ENCODE data around the gene TSPAN1.
A peak's percentile ranks its signal among the peaks of the same experiment; 100 is the strongest.

Gene TSPAN1

DNA sequence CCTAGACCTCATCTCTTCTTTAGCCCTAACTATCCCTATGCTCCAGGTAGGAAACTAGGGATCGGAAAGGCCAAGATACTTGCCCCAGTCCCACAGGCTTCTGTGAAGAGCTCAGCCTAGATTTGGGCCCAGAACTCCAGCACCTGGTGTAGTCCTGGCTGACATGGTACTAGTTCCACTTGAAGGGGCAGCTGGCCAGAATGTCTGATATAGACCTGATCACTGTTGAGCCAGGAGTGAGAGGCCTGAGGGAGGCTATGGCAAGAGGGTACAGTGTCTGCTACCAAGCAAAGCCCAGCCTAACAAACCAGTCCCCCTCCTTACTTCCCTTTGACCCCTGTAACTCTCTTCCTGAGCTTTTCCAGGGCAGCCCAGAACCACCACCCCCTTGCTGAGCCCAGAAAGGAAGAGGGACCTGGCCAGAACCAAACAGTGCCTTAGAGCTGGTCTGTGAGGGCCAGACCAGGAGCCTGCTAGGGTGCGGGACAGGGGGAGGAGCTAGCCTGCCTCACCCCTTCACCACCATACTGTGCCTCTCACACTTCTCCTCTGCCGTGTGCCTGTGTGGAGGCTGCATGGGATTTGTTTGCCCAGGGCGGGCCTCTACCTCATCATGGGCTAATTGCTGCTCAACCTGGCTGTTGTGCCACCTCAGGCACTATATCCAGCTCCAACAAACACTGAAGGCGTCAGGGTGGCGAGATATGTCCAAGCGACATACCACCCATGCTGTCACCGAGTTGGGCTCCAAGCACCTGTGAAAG lies 12.4 kb downstream of the TSPAN1 start:
- no peak for DNase-seq (ENCODE audit: low read depth in 2 of 2)

DNA sequence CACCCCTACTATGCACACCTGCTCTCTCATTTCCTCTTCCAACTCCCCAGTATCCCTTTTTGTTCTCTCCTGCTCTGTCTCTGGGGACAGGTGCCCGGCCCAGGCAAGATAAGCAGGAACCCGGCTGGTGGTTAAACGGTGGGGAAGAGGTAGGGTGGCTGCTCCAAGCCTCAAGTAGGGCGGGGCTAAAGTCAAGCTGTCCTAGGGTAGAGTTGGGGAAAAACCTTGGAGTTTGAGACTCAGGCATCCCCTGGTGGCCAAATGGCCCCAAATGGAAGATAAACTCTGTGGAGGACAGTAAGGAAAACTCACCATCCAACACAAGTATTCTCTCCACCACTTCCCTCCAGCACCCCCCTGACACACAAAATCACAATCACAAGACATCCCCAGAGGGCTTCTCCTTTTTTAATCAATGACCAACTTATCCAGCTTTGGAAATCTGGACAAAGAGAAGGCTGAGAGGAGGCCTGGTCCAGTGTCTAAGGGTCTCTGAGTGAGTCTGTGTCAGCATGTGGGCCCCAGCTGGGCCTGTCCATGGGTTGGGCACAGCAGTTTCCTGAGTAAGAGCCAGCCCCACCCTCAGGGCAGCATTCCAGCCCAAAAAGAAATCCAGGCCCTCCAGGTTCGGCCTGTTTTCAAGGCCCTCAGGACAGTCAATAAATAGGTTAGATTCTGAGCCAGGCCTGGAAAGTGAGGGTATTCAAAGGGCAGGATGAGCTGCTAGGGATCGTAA lies 13.6 kb downstream of the TSPAN1 start:
- no peak for DNase-seq (ENCODE audit: low read depth in 2 of 2)

DNA sequence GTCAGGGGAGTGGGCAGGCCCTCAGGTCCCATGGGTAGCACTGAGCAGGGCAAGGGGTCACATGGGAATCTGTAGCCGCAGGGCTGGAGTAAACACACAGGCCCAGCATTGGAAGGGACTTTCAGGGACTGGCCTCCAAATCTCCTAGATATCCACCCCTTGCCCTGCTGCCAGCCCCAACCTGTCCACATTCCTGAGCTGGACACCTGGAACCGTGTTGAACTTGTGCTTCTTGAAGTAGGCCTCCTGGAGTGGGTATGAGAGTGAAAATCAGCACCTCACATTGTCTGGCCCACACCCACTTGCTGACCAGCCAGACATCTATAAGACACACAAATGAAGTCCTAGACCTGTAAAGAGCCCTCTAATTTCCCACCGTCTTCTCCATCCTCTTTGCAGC lies 15.7 kb downstream of the TSPAN1 start:
- DNase-seq (ENCODE audit: low read depth in 2 of 2), result no peak

- DNase-seq (ENCODE audit: low read depth in 2 of 2), result no peak
These were observed 16.3 kb downstream of the TSPAN1 start for GRCh38 chr1:46191033-46191701.

- DNase-seq (ENCODE audit: low read depth in 2 of 2), result no peak
These were observed 17.3 kb downstream of the TSPAN1 start for GRCh38 chr1:46192171-46192570.

DNA sequence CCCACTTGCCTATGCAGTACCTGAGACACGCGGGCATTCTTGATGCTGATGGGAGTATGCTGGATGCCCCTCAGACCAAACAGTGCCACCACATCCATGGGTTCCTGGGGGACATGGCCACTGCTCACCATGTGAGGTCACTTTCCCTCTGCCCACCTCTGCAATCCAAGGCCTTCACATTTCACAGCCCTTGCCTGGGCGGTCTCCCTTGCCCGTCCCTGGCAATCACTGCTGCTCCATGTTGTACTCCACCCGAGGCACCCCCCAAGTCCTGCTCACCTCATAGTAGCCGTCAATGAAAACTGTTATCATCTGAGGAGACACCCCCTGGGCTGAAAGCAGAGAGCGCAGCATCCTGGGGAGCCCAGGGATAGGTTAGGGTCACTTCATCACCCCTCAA lies 18.4 kb downstream of the TSPAN1 start:
- no peak for DNase-seq (ENCODE audit: low read depth in 2 of 2)

DNA sequence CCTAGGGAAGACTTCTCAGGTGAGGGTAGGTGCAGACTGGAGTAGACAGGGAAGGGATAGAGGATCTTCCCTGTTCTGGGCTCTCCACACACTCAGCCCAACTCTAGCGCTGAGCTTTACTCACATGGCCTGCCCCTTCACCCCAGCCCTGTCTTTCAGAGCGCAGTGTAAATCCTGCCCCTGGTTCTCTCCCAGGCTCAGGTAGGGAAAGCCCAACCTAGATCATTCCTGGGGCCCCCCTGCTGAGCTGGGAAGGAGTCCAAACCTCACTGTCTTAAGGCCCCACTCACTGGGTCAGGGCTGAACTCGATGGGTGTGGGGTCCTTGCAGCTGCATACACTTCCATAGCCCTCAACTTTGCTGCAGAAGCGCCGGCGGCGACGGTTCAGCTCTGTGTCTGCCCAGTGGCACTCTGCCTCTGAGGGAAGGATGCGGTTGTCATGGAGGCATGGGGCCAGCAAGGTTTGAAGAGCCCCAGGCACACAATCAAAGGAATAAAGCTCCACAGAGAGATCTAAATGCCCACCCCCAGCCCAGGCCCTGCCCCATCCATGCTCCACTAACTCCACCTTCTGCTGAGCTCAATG lies 19.2 kb downstream of the TSPAN1 start:
- DNase-seq (ENCODE audit: low read depth in 2 of 2), result no peak

- no peak for DNase-seq (ENCODE audit: low read depth in 2 of 2)
These were observed 19.8 kb downstream of the TSPAN1 start for GRCh38 chr1:46194641-46195193.

- DNase-seq (ENCODE audit: low read depth in 2 of 2), result no peak
These were observed 21.7 kb downstream of the TSPAN1 start for GRCh38 chr1:46196609-46197008.

GRCh38 chr1:46197560-46197963 lies 22.7 kb downstream of the TSPAN1 start:
- DNase-seq (ENCODE audit: low read depth in 2 of 2), result no peak

DNA sequence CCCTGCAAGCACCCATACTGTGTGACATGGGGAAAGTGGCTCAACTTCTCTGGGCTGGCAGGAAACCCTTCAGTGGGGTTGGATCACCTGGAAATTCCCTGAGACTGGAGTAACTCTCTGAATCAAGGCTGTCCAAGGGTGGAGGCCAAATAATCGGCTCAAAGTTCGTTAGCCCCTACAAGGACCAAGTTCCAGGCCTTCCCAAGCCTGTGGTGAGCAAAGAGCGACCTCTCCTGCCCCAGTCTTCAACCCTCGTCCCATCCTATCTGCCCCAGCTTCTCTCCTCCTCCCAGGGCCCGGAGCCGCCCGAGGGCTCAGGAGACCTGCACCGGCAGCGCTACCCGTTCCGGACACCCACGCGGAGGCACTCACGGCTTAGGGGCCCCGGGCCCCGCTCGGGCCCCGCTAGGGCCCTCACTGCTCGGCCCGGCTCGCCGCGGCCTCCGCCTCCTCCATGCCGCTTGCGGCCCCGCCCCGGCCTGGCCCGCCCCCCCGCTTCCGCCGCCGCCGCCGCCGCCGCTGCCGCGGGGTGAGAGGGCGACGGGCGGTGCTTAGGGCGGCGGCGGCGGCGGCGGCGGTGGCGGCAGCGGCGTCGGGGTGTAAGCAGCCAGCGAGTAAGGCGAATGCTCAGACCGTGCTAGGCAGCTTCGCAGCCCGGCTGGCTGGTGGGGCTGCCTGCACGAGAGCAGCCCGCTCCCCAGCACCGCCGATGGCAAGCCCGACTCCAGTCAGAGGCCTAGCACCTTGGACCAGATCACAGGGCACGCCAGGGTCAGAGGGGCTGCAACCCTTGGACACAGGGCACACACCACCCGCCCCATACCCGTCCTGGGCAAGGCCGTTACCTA lies 23.3 kb downstream of the TSPAN1 start, which contains the start of gene POMGNT1:
TSS of gene POMGNT1 (minus strand) at position 471 of the 848 bp plus-strand sequence. CDS start 613 bp downstream, outside the sequence.
- peak; percentile 48 to 52 for DNase-seq (ENCODE audit: low read depth in 2 of 2)

GRCh38 chr1:46199233-46199749 lies 24.4 kb downstream of the TSPAN1 start:
- DNase-seq (ENCODE audit: low read depth in 2 of 2), result no peak

DNA sequence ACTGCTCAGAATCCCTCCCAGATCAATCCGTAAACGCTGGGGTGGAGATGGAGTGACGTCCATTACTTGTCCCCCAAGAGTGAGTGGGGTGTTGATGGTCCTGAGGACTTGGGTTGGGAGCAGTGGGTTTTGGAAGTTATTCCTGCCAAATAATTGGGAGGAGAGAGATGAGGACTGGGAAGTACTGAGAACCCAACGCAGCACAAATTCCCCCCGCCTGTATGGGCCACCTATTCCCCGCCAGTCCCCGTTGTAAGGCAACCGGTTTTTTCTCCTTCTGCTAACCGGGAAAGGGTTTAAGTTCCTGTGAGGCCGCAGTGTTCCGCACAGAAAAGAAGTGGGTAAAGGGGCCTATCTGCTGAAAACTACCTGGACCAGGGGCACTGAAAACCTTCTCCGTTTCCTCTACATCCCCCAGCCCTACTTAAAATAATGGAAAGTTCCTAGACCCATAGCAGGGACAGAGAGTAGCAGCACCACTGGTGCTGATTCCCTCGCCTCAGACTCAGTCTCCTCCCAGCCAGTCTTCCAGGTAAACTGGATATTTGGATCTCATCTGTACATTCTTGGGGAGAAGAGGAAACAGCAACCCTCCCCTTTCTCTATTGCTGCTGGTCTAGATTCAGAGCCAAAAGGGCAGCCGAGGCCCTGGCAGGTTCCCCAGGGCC lies 29.0 kb downstream of the TSPAN1 start:
- no peak for DNase-seq (ENCODE audit: low read depth in 2 of 2)

DNA sequence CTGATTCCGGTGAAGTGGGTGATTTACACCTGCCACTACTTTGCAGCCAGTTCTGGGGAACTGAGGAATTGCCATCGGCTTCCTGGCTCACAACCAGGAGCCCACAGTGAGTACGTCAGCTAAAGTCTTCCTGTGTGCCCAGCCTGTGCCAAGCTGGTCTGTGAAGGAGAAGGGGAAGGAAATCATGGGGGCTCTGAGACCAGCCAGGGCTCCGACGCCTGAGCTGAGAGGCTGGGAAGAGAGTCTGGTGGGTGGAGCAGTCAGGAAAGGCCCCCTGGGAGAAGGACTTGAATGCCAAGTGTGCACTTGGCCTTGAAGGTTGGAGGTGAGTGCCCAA lies 29.5 kb downstream of the TSPAN1 start:
- no peak for DNase-seq (ENCODE audit: low read depth in 2 of 2)

- DNase-seq (ENCODE audit: low read depth in 2 of 2), result no peak
These were observed 30.3 kb downstream of the TSPAN1 start for GRCh38 chr1:46205141-46205540.

GRCh38 chr1:46205791-46206190 lies 30.9 kb downstream of the TSPAN1 start:
- no peak for DNase-seq (ENCODE audit: low read depth in 2 of 2)

DNA sequence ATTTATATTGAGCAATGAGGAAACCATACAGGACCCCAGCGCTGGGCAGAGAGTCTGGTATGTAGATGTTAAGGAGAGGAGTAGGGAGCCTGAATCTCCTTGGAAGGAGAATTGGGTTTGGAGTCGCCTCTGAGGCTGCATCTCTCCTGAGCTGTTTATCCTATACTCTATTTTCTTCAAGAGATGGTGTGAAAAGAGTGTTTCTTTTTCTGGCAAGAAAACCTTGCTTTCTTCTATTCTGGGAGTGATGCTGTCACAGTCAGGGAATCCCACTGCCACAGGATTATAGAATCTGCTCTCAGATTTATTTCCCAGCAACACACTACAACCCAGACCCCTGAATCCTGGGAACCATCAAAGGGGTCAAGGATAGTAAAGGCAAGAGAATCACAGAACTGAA lies 31.5 kb downstream of the TSPAN1 start:
- no peak for DNase-seq (ENCODE audit: low read depth in 2 of 2)

- DNase-seq (ENCODE audit: low read depth in 2 of 2), result no peak
These were observed 35.7 kb downstream of the TSPAN1 start for GRCh38 chr1:46210561-46210960.

GRCh38 chr1:46211051-46211450 lies 36.2 kb downstream of the TSPAN1 start:
- no peak for DNase-seq (ENCODE audit: low read depth in 2 of 2)

GRCh38 chr1:46215504-46215903 lies 40.6 kb downstream of the TSPAN1 start:
- no peak for DNase-seq (ENCODE audit: low read depth in 2 of 2)
